GM19239 (cell line): ENCODE data around the gene TMEM25.
"Not testable (repeated sequence)": the region's sequence is repeated elsewhere in the genome, so short reads cannot be mapped to it uniquely, and the experiment has no call there.

Experiments
- DNase-seq: peaks from one replicate; pipeline ENCODE4 v3.0.0; 2011; ENCODE audit warnings: low spot score; ENCODE audit not compliant: insufficient read length
- FAIRE-seq: peaks from 2 replicates; lab custom pipeline; 2011; peaks lifted over from hg19 to GRCh38; lab: Jason Lieb, UNC

Gene TMEM25

GRCh38 chr11:118531597-118532084 is 649 bp downstream of the TMEM25 start:
- DNase-seq (no peak), FAIRE-seq (no peak)

GRCh38 chr11:118532091-118532490 is 1.1 kb downstream of the TMEM25 start:
- DNase-seq (no peak), FAIRE-seq (no peak)

- DNase-seq (no peak), FAIRE-seq (no peak)
Observed at GRCh38 chr11:118532852-118533768, 2.1 kb downstream of the TMEM25 start.

GRCh38 chr11:118533769-118534729 is 3.1 kb downstream of the TMEM25 start:
- DNase-seq, result no peak
- no peak for FAIRE-seq

GRCh38 chr11:118535261-118535660 is 4.3 kb downstream of the TMEM25 start:
- FAIRE-seq (no peak), DNase-seq (no peak)

GRCh38 chr11:118536726-118537125 is 5.7 kb downstream of the TMEM25 start:
- FAIRE-seq (no peak), DNase-seq (no peak)

- no peak for FAIRE-seq
- no peak for DNase-seq
Observed at GRCh38 chr11:118537409-118537980, 6.5 kb downstream of the TMEM25 start.

- FAIRE-seq (no peak), DNase-seq (no peak)
Observed at GRCh38 chr11:118544010-118544646, 13.1 kb downstream of the TMEM25 start.

GRCh38 chr11:118544647-118545010 is 13.6 kb downstream of the TMEM25 start:
- no peak for DNase-seq
- FAIRE-seq, result no peak

GRCh38 chr11:118545533-118545932 is 14.5 kb downstream of the TMEM25 start:
- no peak for DNase-seq
- no peak for FAIRE-seq

GRCh38 chr11:118547132-118547531 is 16.1 kb downstream of the TMEM25 start:
- DNase-seq (no peak), FAIRE-seq (no peak)

GRCh38 chr11:118552341-118552740 is 21.3 kb downstream of the TMEM25 start:
- FAIRE-seq, result no peak

GRCh38 chr11:118560806-118561205 is 29.8 kb downstream of the TMEM25 start:
- FAIRE-seq, result no peak
- no peak for DNase-seq

More at GRCh38 chr11:118552341-118552740, 21.3 kb downstream of the TMEM25 start:
- DNase-seq, result no peak

GRCh38 chr11:118565051-118565450 is 34.1 kb downstream of the TMEM25 start:
- no peak for FAIRE-seq
- no peak for DNase-seq

GRCh38 chr11:118569670-118570069 is 38.7 kb downstream of the TMEM25 start:
- DNase-seq, result no peak
- no peak for FAIRE-seq

- DNase-seq (no peak), FAIRE-seq (no peak)
Observed at GRCh38 chr11:118570787-118571186, 39.8 kb downstream of the TMEM25 start.

GRCh38 chr11:118571701-118572060 is 40.7 kb downstream of the TMEM25 start:
- peak; percentile 70 for FAIRE-seq
- DNase-seq, result not testable (repeated sequence)

GRCh38 chr11:118572061-118572980 is 41.3 kb downstream of the TMEM25 start, which contains the start of gene ARCN1:
TSS of gene ARCN1 (plus strand) at chr11:118572409. CDS start at chr11:118572548, 139 bp downstream.
- peak; percentile 70 for DNase-seq
- FAIRE-seq, result peak; percentile 79
